Measurements from ENCODE around the gene TM9SF1.

TM9SF1 gene

DNA sequence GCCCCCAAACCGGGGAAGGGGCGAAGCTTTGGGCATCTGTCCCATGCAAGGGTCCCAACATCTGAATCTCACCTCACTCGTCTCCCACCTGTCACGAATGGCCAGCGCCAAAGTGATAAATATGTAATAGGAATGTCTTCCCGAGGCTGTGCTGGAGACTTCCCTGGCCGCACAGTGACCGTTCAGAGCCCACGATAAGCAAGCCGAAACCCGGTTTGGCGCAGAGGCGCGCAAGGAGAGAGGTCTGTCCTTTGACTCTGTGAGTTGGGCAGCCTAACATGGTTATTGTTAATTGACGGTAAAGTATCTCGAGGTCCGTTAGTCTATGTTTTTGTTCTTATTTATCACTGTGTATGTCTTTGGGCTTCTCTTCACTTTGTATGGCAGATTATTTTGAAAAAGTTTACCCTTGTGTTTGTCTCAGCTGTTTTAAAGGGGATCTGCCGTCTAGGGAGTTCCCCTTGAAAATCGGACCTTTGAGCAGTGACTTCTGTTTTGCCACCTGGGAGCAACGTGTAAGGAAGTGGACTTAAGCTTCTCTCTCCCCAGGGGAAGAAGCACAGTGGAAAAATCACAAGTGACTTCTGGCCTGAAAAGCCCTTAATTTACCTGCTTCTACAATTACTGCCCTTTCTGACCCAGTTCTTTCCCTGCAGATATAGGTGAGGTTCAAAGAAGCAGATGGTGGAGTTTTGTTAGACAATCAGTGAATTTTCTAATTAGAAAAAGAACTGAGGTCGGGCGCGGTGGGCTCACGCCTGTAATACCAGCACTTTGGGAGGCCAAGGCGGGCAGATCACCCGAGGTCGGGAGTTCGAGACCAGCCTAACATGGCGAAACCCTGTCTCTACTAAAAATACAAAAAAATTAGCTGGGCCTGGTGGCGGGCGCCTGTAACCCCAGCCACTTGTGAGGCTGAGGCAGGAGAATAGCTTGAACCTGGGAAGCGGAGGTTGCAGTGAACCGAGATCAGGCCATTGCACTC lies 1.1 kb upstream of the TM9SF1 start:
- DNase-seq (ENCODE audit: low spot score): no peak

DNA sequence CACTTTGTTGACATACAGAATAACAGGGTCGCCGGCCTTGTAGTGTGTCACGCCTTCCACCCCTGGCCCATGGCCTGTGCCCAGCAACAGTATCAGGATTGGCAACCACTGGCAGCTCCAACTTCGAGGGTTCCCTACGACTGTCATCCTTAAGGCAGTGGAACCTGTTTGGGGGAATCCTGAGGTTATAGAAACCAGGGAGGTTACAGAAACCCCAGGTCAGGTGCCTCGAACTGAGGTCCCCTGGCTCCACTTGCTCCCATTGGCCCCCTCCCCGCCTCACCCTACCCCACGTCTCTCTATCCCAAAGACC lies 412 bp downstream of the TM9SF1 start:
- no peak for DNase-seq (ENCODE audit: low spot score)

DNA sequence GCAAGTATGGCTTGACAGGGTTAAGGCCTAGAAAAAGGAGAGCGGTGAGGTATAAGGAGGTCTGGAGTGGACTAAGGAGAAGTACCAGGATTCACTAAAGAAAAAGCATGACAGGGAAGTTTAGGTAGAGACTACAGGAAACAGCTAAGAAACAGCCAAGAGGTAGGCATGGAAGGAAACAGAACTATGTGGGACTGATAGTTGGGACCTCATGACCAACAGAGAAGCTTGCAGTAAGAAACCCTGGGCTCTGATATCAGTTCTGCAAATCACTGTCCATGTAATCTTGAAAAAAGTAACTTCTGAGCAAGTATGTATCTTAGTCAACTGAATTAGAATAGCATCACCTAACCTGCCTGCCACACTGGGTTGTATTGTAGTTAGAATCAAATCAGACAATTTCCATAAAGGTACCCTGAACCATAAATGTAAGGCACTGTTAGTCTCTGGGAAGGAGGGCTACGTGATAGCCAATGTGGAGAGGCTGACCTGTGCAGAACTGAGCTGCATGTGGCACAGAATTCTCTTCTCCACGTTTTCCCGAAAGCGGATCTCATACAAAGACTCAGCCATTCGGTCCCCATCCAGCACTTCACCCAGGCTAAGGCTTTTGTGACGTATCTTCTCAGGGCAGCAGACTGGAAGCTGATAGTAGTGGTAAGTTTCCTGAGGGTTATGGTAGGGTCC lies 912 bp downstream of the TM9SF1 start:
- DNase-seq (ENCODE audit: low spot score): no peak

DNA sequence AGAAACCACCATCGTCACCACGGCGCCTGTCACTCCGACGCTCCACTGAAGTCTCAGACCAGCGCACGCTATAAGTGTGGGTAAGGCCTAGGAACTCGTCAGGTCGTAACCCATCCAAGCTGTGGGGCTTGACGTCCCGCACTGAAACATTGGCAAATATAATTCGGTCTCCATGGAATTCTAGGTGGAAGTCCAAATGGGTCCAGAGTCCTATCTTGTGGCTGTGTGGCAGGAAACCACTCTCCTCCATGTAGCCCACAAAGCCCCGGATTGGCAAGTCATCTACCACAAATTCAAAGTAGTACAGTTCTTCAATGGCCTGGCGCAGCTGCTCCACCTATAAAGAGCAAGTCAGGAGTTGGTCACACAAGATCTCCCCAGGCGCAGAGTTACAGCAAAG lies 2.3 kb downstream of the TM9SF1 start:
- DNase-seq (ENCODE audit: low spot score): no peak

DNA sequence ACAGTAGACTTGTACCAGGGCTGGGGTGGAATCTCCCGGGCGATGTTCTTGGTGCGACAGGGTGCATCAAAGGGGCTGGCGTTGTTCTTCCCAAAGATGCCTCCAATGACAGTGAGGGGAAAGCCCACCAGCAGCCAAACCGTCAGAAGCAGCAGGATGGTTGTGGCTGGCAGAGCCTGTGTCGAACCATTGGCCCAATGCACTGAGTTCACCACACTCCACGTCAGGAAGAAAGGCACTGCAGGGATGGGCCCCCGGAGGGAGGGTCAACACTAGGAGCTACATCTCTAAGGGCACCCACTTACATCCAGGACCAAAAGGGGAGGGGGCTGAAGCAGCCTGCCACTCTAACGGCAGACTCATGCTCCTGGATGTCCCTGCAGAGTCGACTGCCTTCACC lies 4.8 kb downstream of the TM9SF1 start:
- no peak for DNase-seq (ENCODE audit: low spot score)

DNA sequence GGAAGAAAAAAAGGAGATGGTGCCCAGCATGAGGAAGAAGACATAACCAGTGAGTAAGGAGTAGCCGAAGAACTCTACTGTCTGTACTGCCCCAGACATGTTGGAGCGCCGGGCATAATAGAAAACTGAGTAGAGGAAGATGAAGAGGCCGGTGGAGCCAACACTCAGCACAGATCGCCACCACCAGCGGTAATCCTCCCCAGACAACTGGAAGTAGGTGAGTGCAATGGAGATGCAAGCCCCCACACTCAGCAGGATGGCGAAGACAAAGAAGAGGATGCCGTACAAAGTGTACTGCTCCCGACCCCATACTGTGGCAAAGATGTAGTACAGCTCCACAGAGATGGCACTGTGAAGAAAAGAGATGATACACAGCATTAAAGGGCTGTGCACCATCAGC lies 5.8 kb downstream of the TM9SF1 start:
- DNase-seq (ENCODE audit: low spot score): no peak

DNA sequence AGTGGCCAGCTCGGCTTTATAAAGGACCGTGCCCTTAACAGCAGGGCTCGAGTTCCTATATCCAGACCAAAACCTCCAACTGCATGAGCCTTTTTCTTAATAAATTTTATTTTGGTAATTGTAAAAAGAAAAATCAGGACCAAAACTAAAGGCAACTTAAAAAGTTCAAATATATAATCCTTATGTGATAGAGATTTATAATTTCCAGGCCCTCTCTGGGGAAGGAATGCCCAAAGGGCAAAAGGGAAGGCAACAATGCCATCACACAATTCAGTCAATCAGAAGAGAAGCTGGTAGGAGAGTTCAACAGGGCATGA lies 6.2 kb downstream of the TM9SF1 start:
- DNase-seq (ENCODE audit: low spot score): no peak

DNA sequence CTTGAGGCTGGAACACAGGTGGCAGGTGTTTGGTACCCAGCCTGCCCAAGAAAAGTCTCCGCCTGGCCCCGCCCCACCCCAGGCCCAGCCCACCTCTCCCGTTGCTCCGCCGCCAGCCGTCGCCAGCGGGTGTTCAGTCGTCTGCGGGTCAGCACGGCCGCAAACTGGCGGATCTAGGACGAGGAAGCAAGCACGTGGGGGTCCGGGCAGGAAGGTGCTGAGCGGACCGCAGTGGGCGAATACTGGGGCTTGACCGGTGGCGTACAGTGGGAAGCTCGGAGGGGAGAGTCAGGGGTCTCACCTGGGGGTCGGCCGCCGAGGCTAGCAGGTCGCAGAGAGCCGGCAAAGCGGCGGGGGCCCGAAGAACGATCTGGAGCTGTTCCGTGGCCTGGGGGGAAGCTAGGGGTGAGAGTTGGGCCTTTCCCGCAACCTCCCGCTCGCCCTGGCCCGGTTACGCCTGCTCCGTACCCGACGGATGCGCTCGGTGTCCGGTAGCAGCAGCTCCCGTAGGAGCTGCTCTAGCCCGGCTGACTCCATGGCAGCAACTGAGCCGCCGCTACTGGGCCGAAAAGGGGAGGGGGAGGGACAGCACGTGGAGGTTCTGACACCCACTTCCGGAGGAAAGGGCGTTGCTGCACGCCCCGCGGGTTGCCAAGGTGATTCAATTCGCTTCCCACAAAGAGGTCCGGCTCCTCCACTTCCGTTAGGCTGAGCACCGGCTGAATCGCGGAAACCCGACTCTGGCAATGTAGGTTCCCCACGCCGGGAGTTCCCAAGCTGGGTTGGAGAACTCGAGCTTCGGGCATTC lies 6.8 kb downstream of the TM9SF1 start, which contains the start of gene IPO4:
IPO4 (minus strand) TSS at position 566 of the 808 bp plus-strand sequence; CDS start at position 537, 29 bp downstream.
- peak; percentile 95 for DNase-seq (ENCODE audit: low spot score)

DNA sequence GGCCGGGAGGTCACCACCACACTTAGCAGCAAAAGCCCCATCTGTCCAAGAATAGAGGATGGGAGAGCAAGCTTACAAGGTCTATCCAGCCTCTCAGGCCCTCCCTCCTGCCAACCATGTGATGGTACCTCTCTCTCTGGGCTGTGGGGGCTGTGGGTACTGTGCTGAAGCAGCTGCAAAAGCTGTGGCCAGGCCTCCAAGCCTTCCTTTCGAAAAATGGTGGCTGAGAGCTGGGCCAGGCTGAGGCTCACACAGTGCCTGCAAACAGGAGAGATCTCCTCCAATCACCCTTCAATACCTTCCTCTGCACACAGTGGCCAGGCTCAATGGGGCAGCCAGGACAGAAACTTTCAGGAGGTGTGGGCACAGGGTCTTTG lies 7.7 kb downstream of the TM9SF1 start:
- no peak for DNase-seq (ENCODE audit: low spot score)

DNA sequence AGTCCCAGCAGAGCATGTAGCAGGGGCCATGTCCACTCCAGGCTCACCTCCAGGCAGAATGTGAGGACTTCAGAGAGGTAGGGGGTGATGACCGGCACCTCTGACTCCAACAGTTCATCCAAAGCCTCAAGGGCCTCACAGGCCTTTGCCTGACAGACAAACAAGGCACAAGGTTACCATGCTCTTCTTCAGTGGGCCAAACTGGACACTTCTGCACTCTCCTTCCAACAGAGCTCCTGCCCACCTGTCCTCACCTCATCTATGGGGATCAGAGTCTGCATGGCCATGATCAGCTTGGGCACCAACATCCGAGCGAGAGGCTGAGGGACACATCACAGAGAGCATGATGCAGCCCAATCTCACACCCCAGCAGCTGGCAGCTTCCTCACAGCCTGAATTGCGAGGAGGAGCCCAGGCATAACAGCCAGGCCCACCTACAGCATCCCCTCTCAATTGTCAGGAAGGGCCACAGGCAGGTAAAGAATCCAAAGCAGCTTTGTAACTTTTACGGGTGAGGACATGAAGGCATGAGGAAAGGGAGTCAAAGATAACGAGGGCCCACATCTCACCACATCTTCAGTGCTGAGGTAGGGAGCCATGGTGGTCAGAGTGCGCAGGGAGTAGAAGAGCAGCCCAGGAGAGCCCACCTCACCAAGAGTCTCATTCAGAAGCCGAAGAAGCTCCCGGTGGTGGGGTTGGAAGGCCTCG lies 8.3 kb downstream of the TM9SF1 start:
- no peak for DNase-seq (ENCODE audit: low spot score)

DNA sequence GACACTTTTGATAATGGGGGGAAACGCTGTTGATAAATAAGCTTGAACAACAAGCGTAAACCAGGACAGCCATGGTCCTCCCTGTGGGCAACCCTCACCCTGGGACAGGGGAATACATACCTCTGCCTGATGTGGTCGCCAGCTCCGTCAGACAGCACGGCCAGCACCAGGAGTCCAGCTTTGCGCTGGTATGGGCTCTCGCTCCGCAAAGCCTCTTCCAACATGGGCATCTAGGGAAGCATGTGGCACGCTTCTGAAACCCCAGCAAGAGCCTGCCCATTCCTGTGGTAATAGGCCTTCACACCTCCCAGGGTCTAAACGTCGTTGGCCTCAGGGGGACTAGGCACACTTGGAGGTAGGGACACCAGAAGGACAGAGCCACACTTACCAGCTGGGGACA lies 9.5 kb downstream of the TM9SF1 start:
- no peak for DNase-seq (ENCODE audit: low spot score)

DNA sequence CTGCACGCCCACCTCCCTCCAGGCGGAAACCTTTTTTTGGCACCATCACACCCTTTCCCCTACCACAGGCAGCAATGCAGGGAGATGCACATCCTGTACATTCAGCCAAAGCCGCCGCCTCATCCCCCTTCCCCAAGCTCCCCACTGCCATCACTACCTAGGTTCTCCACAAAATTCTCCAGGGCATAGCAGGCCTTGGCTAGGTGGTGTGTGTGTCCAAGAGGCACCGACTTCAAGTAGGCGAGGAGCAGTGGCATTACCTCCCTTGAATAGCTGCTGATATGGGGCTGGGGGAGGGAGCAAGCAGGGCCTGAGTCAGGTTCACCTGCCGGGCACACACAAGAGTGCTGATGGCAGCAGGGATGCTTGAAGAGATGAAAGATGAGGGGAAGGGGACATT lies 10.2 kb downstream of the TM9SF1 start:
- DNase-seq (ENCODE audit: low spot score): no peak

DNA sequence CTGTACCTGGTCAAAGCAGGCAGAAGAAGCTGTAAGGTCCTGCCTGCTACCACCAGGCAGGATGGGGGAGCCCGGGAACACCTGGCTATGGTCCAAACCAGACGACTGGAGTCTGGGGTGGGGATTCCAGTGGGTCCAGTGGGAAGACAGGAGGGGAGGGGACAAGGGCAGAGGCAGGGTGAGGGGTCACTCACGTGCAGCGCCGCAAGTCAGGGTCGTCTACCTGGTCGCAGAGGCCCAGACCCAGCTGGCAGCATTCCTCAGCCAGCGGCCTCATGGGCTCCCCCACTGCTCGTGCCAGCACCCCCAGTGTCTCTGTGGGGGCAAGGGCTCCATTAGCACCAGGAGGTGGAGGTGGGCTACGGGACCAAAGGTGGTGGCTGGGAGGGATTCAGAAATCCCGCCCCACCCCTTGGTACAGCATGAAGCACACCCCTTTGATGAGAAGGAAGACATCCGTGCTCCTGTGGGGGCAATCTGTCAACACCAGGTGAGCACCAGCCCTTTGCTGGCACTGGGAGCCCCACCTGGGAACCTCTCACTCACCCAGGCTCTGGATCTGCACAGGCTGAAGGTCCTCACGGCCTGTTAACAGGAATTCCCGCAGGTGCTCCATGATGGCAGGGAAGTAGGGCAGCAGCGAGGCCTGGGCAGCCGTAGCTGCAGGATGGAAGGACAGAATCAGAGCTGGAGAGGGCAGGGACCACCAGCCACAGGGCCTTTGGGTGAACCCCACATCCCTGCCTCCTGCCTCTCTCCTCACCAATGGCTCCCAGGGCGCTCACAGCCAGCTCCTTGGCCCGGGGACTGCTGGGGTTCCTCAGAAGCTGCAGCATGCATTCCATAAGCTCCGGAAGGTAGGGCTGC lies 10.9 kb downstream of the TM9SF1 start:
- DNase-seq (ENCODE audit: low spot score): no peak

DNA sequence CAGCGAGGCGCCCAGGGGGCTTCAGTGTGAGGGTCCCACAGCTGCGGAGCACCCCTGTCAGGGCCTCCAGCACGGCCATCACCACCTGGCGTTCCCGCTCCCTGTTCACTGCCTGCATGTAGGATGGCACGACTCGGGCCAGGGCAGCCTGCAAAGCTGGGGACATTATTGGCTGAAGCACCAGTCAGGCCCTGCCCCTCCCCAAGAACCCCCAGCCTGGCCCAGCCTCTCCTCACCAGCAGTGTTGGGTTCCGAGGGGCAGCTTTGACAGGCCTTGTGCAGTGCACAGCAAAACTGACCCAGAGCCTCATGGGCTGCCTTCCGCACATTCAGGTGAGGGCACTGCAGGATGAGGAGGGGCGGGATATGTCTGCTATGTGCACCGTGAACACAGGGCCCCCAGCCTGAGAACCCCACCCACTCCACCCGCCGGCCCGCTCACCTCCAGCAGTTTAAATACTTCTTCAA lies 12.2 kb downstream of the TM9SF1 start:
- DNase-seq (ENCODE audit: low spot score): no peak

DNA sequence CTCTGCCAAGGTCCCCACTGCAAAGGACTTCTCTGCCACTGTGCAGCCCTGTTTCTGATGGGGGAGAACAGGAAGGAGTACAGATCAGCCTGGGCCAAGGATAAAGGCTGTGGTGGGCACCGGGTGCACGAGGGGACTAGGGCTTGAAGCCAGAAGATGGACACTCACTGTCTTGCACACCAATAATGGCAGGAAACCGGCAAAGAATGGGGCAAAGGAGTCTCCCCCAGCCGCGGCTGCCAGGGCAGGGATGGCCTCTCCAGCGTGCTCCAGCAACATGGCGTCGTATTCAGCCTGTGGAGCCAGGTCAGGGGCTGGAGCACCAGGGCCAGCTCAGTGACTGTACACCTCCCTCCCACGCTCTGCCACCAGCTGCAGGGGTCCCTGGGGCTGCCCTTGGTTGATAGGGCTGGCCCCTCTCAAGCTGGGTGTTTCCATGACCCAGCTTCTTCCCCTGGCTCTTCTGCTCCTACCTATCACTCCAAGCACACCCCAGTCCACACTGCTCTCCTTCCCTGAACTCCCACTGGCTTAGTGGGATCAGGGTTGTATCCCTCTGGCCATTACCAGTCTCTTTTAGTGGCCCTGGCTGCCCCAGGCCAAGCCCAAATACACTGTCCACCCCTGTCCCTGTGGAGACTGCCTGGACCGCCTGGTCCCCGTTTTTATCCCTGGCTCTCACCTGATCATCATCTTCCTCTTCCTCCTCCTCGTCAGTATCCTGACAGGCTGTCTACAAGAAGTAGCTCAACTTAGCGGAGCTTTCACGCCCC lies 12.9 kb downstream of the TM9SF1 start:
- no peak for DNase-seq (ENCODE audit: low spot score)

DNA sequence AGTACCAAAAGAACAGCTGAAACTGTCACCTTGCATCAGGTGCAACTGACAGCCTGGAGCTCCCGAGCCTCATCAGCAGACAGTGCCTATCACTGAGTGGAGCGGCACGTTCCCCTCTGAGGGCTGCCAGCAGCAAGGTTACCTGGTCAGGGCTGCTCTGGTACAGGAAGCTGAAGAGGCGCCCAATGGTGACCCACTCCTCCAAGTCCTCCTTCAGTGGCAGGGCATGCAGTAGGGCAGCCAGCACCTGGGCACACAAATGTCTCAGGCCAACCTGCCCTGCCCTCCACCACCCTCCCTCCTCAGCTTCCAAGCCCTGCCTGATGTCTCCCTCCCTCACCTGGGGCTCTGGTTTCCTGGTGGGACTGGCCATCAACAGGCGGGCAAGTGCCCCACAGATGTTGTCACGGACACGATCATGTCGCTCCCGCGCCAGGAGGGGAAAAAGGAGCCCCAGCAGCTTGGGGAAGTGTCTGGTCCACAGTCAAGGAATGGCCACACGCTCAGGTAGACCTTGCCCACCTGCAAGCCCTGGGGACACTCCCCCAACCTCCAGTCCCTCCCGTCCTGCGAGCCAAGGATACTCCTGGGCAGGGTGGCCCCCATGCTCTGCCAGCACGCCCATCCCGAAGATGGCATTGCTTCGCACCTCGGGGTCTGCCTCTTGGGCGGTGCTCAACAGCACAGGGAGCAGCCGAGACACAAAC lies 13.7 kb downstream of the TM9SF1 start:
- DNase-seq (ENCODE audit: low spot score): no peak

DNA sequence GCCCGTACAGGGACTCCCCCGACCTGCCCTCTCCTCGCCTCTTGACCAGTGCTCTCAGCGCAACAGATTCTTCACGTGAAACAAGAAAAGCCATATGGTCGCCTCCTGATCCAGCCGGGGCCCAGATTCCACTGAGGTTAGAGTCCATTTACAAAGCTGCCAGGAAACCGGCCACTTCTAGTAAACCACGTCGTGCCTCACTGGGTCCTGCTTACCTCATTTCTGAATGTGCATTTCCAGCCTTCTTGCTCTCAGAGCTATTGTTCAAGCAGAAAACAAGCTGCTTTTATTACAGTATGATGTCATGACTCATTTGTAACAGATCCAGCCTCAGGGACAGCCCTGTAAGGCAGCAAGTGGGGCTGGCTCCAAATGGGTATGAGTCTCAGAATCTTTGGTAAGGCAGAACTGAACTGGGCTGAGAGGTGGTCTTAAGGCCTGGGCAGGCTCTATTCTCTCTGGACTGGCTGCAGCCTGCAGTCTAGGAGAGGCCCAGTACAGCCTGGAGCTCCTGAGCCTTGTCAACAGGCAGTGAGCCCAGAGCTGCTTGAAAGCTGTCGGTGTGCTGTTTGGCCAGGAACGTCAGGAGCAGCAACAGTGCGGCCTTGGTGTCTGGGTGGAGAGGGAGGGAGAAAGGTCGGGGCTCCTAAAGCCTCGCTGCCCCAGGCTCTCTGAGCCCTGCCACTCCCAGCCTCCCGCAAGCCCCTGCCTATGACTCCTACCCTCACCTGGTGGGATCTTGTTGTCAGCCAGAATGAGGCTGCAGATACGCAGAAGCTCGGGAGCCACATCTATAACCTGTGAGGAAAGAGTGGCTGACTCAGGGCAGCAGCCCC lies 15.1 kb downstream of the TM9SF1 start:
- DNase-seq (ENCODE audit: low spot score): peak; percentile 78

DNA sequence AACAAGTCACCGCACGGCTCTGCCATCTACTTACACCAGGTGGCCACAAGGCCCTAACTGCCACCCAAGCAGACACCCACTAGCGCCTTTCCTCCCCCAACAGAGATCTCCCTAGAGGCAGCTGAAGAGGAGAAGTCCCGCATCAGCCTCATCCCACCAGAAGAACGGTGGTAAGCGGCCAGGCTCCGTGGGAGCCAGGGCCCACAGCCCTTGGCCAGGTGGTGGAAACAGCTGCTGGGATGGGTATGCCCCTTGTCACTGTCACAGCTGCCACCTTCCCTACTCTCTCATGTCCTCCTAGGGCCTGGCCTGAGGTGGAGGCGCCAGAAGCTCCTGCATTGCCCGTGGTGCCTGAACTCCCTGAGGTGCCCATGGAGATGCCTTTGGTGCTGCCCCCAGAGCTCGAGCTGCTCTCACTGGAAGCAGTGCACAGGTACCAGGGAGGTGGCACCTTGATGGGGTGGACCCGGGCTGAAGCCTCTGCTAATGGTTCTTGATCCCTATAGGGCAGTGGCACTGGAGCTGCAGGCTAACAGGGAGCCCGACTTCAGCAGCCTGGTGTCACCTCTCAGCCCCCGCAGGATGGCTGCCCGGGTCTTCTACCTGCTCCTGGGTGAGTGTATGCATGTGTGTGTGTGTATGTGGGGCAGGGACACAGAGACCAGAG lies 15.8 kb downstream of the TM9SF1 start:
- DNase-seq (ENCODE audit: low spot score): no peak
